HG03066 (cell line): Measurements from ENCODE around the gene STK32A.

ENCODE experiments used
- ATAC-seq: cut with Tn5 transposase; IDR thresholded peaks from one replicate; pipeline ENCODE4 v1.9.1; 2021; ENCODE audit warnings: low read depth; ENCODE audit not compliant: unreplicated experiment

The STK32A gene

DNA sequence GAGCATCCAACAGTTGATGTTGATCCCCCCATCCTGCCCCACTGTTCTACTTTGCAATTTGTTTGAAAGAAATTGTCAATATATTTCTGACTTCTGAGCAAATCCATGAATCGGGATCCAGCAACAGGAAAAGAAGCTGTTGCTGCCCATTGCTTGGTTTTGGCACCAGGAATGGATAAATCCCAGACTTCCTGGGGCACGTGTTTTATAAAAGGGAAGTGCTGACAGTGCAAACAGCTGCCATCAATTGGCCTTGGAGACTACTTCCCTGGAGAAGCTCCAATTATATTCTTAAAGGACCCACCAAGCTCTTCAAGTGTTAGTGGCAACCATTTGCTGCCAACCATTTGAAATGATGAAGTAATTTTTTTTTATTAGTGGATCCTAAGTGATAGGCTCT, 13.7 kb downstream of the STK32A start:
- ATAC-seq, result no peak

DNA sequence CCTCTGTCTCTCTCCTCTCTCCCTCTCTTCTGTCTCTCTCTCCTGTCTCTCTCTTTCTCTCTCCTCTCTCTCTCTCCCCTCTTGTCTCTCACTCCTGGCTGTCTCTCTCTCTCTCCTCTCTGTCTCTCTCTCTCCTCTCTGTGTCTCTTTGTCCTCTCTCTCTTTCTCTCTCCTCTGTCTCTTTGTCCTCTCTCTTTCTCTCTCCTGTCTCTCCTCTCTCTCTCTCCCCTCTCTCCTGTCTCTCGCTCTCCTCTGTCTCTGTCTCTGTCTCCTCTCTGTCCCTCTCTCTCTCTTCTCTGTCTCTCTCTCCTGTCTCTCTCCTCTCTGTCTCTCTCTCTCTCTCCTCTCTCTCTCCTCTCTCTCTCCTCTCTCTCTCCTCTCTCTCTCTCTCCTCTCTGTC, 25.0 kb downstream of the STK32A start:
- ATAC-seq, result no peak

DNA sequence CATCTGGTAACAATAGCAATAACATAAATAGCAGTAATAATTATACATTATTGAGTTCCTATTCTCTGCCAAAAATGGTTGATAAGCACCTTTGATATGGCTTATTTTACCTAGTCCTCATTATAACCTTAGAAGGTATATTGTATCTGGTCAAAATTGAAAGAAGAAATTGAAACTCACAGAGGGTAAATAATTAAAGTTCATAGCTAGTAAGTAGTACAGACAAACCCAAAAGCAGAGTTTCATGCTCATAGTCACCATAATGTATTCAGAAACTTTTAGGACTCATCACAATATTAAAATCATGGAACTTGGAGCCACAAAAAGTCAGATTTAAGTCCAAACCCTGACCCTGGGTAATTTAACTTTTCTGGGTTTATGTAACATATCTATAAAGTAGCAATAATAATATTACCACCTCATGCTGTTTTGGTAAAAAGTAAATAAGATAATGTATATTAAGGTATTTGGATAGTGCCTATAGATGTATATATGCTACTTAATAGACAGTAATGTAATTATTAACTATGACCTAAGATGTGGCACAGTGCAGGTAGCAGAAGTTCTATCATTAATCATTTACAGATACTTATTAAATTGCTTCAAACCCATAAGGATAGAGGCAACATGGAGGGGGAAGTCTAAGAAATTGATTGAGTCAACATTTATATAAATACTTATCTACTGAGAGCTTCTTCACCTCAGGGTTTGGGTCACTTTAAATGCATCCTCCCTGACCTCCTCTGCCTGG, 32.4 kb downstream of the STK32A start:
- ATAC-seq, result no peak

DNA sequence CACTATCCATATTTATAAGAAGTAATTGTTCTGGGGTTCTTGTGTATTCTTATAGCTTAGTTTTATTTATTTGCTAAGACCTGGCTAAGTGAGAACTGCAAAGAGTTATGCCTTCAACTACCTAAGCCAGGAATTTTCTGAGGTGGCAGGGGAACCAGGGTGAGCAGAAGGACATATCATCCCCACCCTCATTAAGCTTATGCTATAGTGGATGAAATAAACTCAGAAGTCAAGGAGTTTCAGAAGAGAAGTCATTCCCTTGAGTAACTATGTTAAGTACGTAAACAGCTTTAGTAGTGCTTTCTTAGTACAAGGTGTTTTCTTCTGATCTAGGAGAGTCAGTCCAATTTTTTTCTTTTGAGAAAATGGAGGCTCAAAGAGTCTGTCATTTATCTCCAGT, 41.7 kb downstream of the STK32A start:
- ATAC-seq, result no peak

DNA sequence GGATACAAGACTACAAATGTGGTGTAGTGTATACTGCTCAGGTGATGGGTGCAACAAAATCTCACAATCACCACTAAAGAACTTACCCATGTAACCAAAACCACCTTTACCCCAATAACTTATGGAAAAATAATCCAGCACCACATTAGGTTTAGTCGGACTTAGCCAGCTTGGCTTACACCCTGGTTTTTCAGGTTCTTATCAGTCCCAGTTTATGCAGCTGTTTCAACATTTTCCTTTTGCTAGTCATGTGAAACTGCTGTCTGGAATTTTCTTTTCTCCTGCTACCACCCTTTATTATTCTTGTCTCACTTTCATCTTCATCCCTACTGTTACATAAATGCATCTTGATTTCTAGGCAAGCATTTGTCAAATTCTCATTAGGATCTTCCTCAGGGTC, 51.5 kb downstream of the STK32A start:
- ATAC-seq, result no peak

DNA sequence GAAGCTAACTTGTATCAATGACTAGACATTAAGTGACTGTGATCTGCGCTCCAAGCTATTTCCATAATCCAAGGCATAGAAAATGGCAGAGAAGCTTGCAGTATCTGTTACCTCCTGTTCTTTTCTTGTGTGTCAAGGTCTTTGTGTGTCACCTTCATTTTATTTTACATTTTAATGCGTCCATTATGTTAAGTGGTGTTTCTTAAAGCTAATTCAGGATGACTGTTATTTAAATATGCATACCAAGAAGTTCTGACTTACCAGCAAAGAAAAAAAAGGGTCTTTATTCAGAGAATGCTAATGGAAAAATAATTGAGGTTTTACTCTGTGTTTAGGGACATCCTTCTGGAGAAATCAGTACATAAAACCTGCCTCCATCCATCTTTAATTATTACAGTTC, 52.3 kb downstream of the STK32A start:
- no peak for ATAC-seq

DNA sequence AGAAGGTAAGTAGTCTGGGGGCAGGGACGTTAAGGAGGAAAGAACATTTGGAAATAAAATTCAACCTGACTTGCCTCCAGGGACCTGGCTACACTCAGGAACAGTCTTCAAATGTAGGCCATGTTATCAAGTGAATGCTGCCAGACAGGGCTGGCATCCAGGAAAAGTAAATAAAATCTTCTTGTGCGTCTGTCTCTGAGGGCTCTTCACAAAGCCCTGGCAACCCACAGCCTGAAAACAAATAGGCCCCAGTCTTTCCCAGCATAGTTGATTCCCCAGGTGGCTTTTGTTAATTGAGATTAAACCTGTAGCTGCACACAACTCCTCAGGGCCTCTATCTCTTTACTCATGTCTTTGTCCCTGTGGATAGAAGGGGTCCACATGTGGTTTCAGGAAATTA, 55.4 kb downstream of the STK32A start:
- ATAC-seq, result no peak

DNA sequence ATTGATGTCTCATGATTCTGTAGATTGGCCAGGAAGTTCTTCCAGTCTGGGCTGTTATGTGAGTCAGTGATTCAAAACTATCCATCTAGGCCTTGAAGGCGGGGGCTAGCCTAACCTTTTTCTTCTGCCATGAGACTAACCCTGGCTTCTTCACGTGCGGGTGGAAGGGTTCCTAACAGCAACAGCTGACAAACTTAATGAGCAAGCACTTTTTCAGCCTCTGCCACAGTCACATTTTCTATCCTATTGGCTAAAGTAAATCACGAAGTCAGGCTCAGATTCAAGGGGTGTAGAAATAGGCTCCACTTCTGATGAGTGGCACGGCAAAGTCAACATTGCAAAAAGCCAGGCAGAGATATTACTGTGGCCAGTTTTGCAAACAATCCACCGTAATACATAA, 68.4 kb downstream of the STK32A start:
- no peak for ATAC-seq

DNA sequence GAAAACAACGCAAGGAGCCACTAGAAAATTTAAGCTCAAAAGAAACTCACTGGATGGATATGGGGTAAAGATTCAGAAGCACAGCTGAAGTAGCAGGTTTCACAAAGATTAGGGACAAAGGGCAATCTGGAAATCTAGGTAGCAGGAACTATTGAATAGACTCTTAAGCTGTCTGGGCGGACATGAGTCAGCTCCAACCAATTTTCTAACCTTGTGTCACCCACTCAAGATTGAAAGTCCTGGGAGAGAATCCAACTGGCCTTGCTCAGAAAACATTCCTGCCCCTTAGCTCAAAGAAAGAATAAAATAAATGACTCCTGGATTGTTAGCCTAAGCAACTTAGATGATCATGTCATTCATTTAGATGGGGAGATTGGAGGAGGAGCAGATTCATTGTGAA, 69.2 kb downstream of the STK32A start:
- ATAC-seq, result no peak

DNA sequence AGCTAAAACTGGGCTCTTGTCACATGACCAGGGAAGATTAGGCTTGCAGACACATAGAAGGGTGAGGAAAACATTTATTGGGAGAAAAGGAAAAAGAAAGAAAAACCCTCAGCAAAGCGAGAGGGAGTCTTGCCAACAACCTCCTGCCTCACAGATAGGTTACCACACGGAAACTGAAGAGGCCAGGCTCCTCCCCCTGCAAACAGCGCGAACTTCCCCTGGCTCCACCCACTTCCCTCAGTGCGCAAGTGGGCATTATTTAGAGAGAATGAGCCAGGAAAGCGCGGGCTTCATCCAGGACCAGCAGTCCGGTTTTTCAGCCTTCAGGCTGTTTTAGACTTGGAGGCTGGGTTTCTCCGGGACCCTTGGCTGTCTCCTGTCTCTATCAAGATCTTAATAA, 70.3 kb downstream of the STK32A start:
- ATAC-seq, result no peak

DNA sequence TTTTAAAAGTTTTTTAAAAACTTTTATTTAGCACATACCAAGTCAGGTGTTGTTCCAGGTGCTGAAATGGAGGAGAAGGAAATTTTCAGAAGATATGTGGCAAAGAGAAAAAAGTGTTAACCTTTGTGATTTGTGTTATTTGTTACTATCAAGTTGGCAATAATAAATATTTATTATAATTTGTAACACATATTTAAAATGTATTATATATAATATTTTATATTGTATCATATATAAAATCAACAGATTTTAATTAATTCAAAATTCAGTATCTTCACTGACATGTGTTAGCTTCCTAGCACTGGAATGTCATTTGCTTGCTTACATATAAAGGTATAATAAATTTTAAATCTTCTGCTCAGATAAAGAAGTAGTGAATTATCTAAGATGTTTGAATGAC, 71.5 kb downstream of the STK32A start:
- no peak for ATAC-seq

DNA sequence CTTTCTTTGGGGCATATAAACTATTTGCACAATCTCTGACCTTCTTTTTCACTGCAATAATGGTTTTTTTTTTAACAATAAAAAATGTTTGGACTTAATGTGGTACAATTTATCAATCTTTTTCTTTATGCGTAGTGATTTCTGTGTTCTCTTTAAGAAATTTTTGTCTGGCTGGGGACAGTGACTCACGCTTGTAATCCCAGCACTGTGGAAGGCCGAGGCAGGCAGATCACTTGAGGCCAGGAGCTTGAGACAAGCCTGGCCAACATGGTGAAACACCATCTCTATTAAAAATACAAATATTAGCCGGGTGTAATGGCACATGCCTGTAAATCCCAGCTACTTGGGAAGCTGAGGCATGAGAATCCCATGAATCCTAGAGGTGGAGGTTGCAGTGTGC, 72.3 kb downstream of the STK32A start:
- no peak for ATAC-seq

DNA sequence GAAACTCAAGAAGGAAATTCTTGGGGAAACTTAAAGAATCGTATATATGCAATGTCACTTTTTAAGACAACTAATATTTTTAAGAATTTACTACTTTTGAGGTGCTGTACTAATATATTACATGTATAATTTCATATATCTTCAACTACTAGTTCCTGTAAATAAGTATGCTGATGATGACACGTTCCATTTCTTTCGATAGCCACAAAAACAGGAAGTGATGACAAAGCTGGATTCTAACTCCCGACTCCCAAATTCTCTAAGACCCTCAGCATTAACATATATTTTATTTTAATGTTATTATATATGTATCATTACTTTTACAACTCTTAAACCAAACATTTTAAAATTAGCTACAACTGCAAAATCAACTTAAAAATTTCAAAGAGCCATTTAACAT, 74.8 kb downstream of the STK32A start:
- no peak for ATAC-seq

DNA sequence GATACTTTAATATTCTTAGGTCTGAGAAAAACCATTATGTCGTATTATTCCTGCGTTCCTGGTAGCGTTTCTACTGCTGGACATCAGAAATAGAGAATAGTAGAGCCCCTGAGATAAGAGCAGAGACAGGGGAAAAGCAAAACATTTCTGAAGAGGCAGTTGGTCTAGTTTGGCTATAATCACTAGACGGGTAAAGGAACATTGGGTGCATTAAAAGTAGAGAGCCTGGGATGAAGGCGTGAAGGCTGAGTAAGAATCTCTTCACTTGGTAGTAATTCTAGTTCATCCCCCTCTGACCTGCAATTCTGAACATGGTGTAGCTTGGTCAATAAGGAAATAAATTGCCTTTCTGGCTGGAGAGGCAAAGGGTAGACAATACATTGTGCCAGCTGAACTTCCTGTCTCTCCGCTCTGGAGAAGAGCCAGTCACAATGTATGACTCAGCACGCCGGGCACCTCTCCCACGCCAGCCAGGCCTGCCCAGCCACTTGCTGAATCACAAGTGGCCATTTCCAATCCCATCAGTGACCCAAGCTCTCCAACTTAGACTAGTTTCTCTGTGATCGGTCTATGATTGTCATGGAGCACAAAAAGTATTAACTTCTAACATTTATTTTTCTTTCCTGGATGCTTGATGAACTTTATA, 75.4 kb downstream of the STK32A start:
- ATAC-seq, result no peak

DNA sequence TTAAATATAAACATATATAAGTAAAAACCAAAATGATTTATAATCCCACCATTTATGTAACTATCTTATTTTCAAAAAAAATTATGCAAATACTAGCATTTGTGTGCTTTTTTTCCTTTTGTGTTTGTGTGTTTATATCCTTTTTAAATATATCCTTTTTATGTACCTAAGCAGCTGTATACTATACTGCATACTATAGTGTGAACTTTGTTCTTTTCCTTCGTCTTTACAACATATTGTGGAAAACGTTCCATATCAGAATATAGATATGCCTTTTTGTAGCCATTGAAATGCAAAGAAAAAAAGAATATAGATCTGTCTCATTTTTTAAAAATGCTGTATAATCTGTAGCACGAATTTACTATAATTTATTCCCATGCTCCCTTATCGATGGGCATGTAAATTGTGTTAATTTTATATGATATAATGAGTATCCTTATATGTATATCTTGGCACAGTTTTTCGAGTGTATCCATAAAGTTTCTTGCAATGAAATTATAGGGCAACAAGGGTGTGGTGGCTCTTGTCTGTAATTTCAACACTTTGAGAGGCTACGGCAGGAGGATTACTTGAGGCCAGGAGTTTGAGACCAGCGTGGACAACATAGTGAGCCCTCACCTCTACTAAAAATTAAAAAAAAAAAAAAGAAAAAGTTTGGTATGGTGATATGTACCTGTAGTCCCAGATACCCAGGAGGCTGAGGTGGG, 83.3 kb downstream of the STK32A start:
- ATAC-seq, result no peak

DNA sequence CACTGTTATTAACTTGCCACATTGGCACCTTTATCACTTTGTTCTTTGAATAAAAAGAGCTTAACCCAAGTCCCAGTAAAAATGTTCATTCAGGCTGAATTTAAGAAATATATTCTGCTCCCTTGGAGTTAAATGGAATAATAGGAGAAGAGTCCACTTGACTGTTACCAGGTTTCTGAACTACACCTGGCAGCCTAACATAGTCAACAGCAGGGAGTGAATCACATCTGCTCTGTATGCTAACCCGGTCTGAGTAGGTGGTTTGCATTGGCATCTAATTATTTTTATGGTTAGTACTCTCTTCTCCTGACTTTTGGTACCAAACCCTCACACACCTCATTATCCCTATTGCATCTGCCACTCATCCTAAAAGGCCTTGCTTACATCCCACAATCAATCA, 86.7 kb downstream of the STK32A start:
- ATAC-seq, result no peak

DNA sequence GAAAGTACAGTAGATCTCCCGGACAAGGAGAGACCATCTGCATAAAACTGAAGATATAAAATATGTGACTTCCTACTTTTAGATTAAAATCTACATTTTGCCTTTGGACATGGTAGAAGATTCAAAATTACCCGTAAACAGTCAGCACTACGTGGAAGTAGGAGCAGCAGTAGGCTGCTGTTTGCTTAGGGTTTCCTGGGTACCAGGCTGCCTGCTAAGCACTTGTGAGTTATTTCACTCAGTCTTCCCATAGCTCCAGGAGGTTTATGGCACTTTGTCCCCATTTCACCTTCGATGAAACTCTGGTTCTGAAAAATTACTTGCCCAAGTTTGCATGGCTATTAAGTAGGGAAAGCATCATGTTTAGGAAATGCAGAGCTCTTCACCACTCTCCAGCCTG, 92.6 kb downstream of the STK32A start:
- ATAC-seq, result no peak

DNA sequence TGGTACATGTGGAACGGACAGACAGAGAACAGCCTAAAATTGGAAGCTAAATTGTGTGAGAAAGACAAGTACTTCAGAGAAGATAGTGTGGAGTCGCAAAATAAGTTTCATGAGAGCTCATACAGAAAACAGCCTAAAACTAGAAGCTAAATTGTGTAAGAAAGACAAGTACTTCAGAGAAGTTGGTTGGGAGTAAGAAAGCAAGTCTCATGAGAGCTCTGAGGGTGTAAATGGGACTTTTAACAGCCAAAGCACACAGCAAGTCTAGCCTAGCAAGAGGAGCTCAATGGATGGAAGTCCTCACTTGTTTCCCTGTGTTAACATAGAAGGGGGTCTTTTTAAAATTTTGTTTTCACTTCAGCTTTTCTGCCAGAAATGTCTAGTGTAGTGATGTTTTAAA, 93.1 kb downstream of the STK32A start:
- ATAC-seq, result no peak

DNA sequence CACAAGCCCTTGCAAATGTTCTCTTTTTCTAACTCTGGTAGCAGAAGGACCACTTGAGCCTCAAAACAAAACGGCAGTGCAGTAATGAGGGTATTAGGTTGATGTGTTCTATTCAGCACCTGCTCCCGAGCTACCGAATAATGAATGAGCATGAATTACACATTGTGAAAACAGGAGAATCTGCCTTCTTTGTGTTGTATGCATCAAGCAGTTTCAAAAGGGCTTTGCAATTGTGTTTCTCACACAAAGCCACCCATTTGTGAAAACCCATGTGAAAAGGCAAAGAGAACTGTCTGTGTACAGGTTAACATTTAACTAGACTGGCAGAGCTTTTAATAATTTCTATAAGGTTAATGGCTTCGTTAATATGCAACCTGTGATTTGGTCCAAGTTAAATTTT, 97.8 kb downstream of the STK32A start:
- no peak for ATAC-seq

DNA sequence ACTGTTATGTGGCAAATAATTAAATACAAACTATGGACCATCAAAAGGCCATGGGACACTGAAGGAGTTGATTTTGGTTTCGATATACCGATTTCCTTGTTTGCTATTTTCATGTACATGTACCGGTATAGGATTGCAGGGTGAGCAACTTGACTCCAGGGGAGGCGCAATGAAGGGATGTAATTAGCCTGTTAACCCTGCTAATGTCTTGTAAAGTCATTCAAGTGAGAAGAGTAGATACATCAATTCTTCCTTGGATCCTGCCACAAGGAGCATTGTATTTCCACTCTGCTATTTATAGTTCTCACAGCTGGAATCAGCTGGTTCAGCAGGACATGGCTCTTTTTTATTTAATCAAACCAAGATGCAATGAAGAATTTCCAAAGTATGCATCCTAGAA, 102.0 kb downstream of the STK32A start:
- ATAC-seq, result no peak

DNA sequence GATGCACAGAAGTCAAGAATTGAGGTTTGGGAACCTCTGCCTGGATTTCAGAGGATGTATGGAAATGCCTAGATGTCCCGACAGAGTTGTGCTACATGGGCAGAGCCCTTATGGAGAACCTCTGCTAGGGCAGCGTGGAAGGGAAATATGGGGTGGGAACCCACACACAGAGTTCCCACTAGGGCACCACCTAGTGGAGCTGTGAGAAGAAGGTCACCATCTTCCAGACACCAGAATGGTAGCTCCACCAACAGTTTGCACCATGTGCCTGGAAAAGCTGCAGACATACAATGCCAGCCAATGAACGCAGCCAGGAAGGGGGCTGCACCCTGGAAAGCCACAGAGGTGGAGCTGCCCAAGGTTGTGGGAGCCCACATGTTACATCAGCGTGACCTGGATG, 104.5 kb downstream of the STK32A start:
- ATAC-seq, result no peak

DNA sequence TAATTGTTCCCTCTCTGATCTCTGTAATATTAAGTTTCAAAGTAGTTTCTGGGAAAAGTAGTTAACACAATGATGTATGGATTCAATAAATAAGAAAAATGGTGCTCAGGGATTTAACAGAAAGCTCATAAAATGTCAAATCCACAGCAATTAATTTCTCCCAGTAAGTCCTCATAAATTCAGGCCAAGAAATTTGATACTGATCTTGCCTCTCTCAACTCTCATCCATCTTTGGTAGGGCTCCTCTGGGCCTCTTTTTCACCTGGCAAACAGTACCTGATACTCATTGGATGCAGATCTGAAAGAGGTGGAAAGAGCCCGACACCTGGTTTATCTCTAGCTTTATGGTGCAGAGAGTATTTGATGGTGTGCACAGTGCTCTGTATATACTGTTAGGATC, 106.1 kb downstream of the STK32A start:
- no peak for ATAC-seq
